HepG2 (cell line): ENCODE data around the gene MADCAM1. TPM values are rescaled to one million over a fixed set of nuclear protein-coding genes. Genes with fewer than 3 reads are reported as not detected.
A peak's percentile ranks its signal among the peaks of the same experiment; 100 is the strongest.

ENCODE experiments used
- ATAC-seq: fragments of 200-7000 bp; cut with Tn5 transposase; 3 replicates; pipeline ENCODE4 v1.9.1; 2020; ENCODE audit warnings: mild to moderate bottlenecking, moderate library complexity
- BruUV-seq: library from RNA; stranded (reverse); fragments of 400-500 nt; replicated peaks from 2 replicates; lab custom pipeline; 2021; lab: Mats Ljungman, UMichigan
- CTCF ChIA-PET: fragments of 300-600 bp; formaldehyde crosslinking; extraction: SDS; loops from one replicate; lab custom pipeline; 2021; ENCODE audit warnings: low total read pairs, inconsistent platforms, low intra/inter-chr PET ratio; lab: Yijun Ruan, JAX
- POLR2A ChIA-PET: fragments of 350-600 bp; sonication (Branson Sonifier 250); formaldehyde crosslinking; loops from one replicate; lab custom pipeline; 2020; ENCODE audit warnings: antibody characterized with exemption, inconsistent platforms; lab: Yijun Ruan, JAX
- DNase-seq: peaks from one replicate; pipeline ENCODE4 v3.0.0-alpha.2; 2015; ENCODE audit warnings: low spot score
- FAIRE-seq: peaks from 3 replicates; lab custom pipeline; 2011; peaks lifted over from hg19 to GRCh38; lab: Jason Lieb, UNC
- H2AFZ ChIP-seq: one replicate; pipeline ENCODE4 v1.6.1; 2011; ENCODE audit warnings: low read length, inconsistent platforms
- H3K27ac ChIP-seq: fragments of 300-600 bp; 3 replicates; pipeline ENCODE4 v1.8.0; 2011; ENCODE audit warnings: mixed run types, mild to moderate bottlenecking, mixed read lengths, low read length, inconsistent platforms; ENCODE audit not compliant: insufficient read depth; ENCODE audit errors: extremely low read length
- H3K27me3 ChIP-seq, 2 experiments: fragments of 200-600 bp in 1 of 2; 2 replicates in 1 of 2; 3 replicates in 1 of 2; pipeline versions ENCODE4 v1.6.0 to v1.8.0; 2011; ENCODE audit warnings: low read length in 2 of 2, mild to moderate bottlenecking in 2 of 2, moderate library complexity in 2 of 2, inconsistent platforms in 1 of 2; ENCODE audit not compliant: insufficient read depth in 2 of 2, control insufficient read depth in 1 of 2
- H3K36me3 ChIP-seq, 2 experiments: fragments of 200-600 bp in 1 of 2; replicated peaks in 1 of 2; 2 replicates in 1 of 2; 3 replicates in 1 of 2; pipeline versions ENCODE4 v1.5.1 to v1.8.0; 2011; ENCODE audit warnings: low read length in 2 of 2, inconsistent platforms in 1 of 2; ENCODE audit not compliant: insufficient read depth in 2 of 2, control insufficient read depth in 1 of 2
- H3K4me1 ChIP-seq: 2 replicates; pipeline ENCODE4 v1.5.1; 2012; ENCODE audit warnings: low read length, inconsistent platforms; ENCODE audit not compliant: insufficient read depth
- H3K4me2 ChIP-seq: 2 replicates; pipeline ENCODE4 v1.6.0; 2011; ENCODE audit warnings: low read depth, low read length, inconsistent platforms
- H3K4me3 ChIP-seq, 3 experiments: fragments of 200-600 bp in 1 of 3; sonication (generic), shearing (Covaris generic) in 1 of 3; replicated peaks in 1 of 3; 2 replicates each; pipeline ENCODE4 v1.5.1; 2011 to 2016; ENCODE audit warnings: low read length in 3 of 3, inconsistent platforms in 2 of 3, low read depth in 2 of 3, mild to moderate bottlenecking in 2 of 3, control low read depth in 1 of 3, mixed read lengths in 1 of 3; ENCODE audit not compliant: insufficient read depth in 1 of 3
- H3K79me2 ChIP-seq: one replicate; pipeline ENCODE4 v1.6.1; 2011; ENCODE audit warnings: low read length, inconsistent platforms; ENCODE audit not compliant: insufficient read depth
- H3K9ac ChIP-seq: 2 replicates; pipeline ENCODE4 v1.6.0; 2011; ENCODE audit warnings: mild to moderate bottlenecking, low read depth, low read length, inconsistent platforms; ENCODE audit not compliant: insufficient read depth
- H3K9me3 ChIP-seq: 2 replicates; pipeline ENCODE4 v1.5.1; 2012; ENCODE audit warnings: mild to moderate bottlenecking, low read length
- H4K20me1 ChIP-seq: 2 replicates; pipeline ENCODE4 v1.6.0; 2011; ENCODE audit warnings: inconsistent platforms, mild to moderate bottlenecking, low read length, moderate library complexity; ENCODE audit not compliant: insufficient read depth
- HMGXB3 ChIP-seq: sonication (generic); formaldehyde crosslinking; IDR thresholded peaks from 2 replicates; pipeline ENCODE4 v1.4.0; 2020; ENCODE audit warnings: missing genetic modification reagents, borderline replicate concordance
- IKZF4 ChIP-seq: sonication (generic); formaldehyde crosslinking; IDR thresholded peaks from 2 replicates; pipeline ENCODE4 v1.5.1; 2020; ENCODE audit warnings: borderline replicate concordance, mild to moderate bottlenecking, low read depth, missing genetic modification reagents; ENCODE audit errors: not compliant biosample characterization
- NR1H2 ChIP-seq: sonication (generic); formaldehyde crosslinking; IDR thresholded peaks from 2 replicates; pipeline ENCODE4 v1.8.1; 2022; ENCODE audit warnings: low read depth, missing genetic modification reagents, borderline replicate concordance
- PAF1 ChIP-seq: IDR thresholded peaks from 2 replicates; pipeline ENCODE4 v1.6.1; 2016; ENCODE audit warnings: missing genetic modification reagents, missing compliant biosample characterization
- POLR2G ChIP-seq: fragments of 200-400 bp; formaldehyde crosslinking; IDR thresholded peaks from 2 replicates; pipeline ENCODE4 v1.6.1; 2018; ENCODE audit warnings: mild to moderate bottlenecking, low read depth, low read length, moderate library complexity
- SOX6 ChIP-seq, 2 experiments: fragments of 450-650 bp in 1 of 2; sonication (generic) in 1 of 2; formaldehyde crosslinking in 1 of 2; IDR thresholded peaks; 2 replicates each; pipeline versions ENCODE4 v1.4.0 to v1.6.1; 2017 to 2020; ENCODE audit warnings: antibody characterized with exemption in 1 of 2, mild to moderate bottlenecking in 1 of 2, missing genetic modification reagents in 1 of 2
- TARDBP ChIP-seq: sonication (generic); formaldehyde crosslinking; IDR thresholded peaks from 2 replicates; pipeline ENCODE4 v1.8.0; 2022; ENCODE audit warnings: mild to moderate bottlenecking, missing genetic modification reagents
- ZNF282 ChIP-seq: fragments of 450-650 bp; IDR thresholded peaks from 2 replicates; pipeline ENCODE4 v1.6.1; 2018; ENCODE audit not compliant: partially characterized antibody
- ZNF879 ChIP-seq: sonication (generic); formaldehyde crosslinking; IDR thresholded peaks from 2 replicates; pipeline ENCODE4 v1.8.1; 2023; ENCODE audit warnings: missing genetic modification reagents
- WGBS: methylation state at CpG from one replicate; pipeline ENCODE4 v1.1.6; 2017; ENCODE audit warnings: low lambda C conversion rate; 5-methylcytosine and 5-hydroxymethylcytosine counted together
- in situ Hi-C: cut with HindIII; loops from 2 replicates; pipeline ENCODE4 v1.10.0; 2017; ENCODE audit warnings: low pct_unique_long_range_greater_than_20kb; ENCODE audit not compliant: extremely low pct_ligation_motif_present
- intact Hi-C: fragments of 100-400 bp; cut with micrococcal nuclease; formaldehyde crosslinking; loops from one replicate; pipeline ENCODE4 v1.10.0; 2022; ENCODE audit not compliant: unreplicated experiment
- polyA plus RNA-seq, 8 experiments: library from polyadenylated mRNA; depleted of rRNA in 3 of 8; stranded (reverse) in 7 of 8; unstranded in 1 of 8; fragments of >200 nt; fragmentation: Illumina TruSeq in 4 of 8; extraction: Trizol in 4 of 8; gene quantifications; 2 replicates each; pipeline versions ENCODE4 v1.2.1 to v1.2.3, GENCODE V29; 2011 to 2016; ENCODE audit warnings: low read depth in 4 of 8, missing spikeins in 1 of 8, mixed read lengths in 1 of 8; ENCODE audit not compliant: insufficient read depth in 1 of 8
- total RNA-seq, 5 experiments: library from RNA; depleted of rRNA; stranded (reverse); fragments of >200 nt; fragmentation: Illumina TruSeq; extraction: Trizol; gene quantifications; 2 replicates each; pipeline ENCODE4 v1.2.3, GENCODE V29; 2016; ENCODE audit warnings: low read depth in 1 of 5
- TF ChIP-seq, protein P1 (sequence below): sonication (generic); formaldehyde crosslinking; IDR thresholded peaks from 2 replicates; pipeline ENCODE4 v1.5.0; 2020; ENCODE audit warnings: mild to moderate bottlenecking, missing genetic modification reagents

The MADCAM1 gene
- total and polyA plus RNA-seq, 2 of the 13 experiments (the other 11 are each of a cell fraction or from before 2014, with no cell fraction given) = 0.29 to 0.33 TPM

DNA sequence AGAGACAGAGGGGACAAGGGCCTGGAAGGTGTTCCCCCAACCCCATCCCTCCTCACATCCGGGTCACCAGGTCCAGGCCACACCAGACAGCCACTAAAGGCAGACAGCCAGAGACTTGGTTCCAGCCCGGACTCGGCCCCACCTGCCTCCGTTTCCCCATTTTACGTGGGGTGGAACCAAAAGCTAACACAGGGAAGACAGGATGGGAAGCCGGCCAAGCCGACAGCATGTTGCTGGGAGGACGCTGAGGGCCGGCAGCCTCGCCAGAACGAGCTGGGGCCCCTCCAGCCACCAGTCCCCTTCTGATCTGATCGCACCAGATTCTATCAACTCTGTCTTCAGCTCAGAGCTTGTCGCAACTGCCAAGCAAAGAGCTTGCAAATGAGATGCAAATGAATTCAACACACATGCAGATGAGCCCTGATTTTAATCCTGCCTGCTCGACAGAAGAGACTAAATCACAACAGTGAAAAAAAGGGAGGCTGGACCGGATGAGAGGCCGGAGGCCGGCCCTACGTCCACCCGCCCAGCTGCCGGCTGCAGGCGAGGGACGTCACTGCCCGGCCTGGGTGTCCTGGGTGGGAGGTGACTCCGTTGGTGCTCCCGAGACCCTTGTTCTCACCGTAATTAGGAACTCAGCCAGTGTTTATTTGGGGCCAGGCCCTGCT lies 17.9 kb upstream of the MADCAM1 start:
- intact Hi-C loops = no loop called here
- H3K9me3 ChIP-seq = peaks cover 4% of the 10 kb centered on the region; the same call in 1 of the 2 replicates

GRCh38 chr19:478976-479375 lies 17.3 kb upstream of the MADCAM1 start:
- H3K4me2 ChIP-seq = no peak overlapping the region
- intact Hi-C loops = no loop called here
- ChIA-PET POLR2A (no interaction called here), CTCF (interaction anchor here (2.6 kb wide), 1 partner anchor 95 kb away, joined by 19 read pairs; no protein-coding TSS in a partner anchor)
- no peaks in the 10 kb centered on the region for H3K36me3 ChIP-seq
- peaks cover 5 to 23% of the 10 kb centered on the region in 2 experiments; a peak in 4 of 5 replicates for H3K27me3 ChIP-seq
- ATAC-seq (no peak), DNase-seq (no peak), FAIRE-seq (no peak)
- no peaks in the 10 kb centered on the region; the same call in 1 of the 2 replicates for H4K20me1 ChIP-seq
- peaks cover 4% of the 10 kb centered on the region; the same call in 1 of the 2 replicates for H3K9me3 ChIP-seq
- no peak overlapping the region for H3K4me3 ChIP-seq
- peaks cover 12% of the 10 kb centered on the region; the same call in 1 of the 2 replicates for H3K4me1 ChIP-seq
- H3K27ac ChIP-seq = no peak overlapping the region
- H3K9ac ChIP-seq = no peak overlapping the region
- H3K79me2 ChIP-seq = no peaks in the 10 kb centered on the region
- H2AFZ ChIP-seq = no peak overlapping the region
- WGBS = 55% methylated on average over 14 of the region's 14 CpGs
- in situ Hi-C loops = no loop called here
- BruUV-seq = no TSS peak
- TF ChIP-seq NR1H2 (no peak), SOX6 (IDR thresholded peaks at IDR 0.05) (no peak), SOX6 (CRISPR knock-in tag; IDR thresholded peaks at IDR 0.05) (no peak), TARDBP (no peak), HMGXB3 (CRISPR knock-in tag) (no peak), IKZF4 (CRISPR knock-in tag) (no peak), POLR2G (no peak), ZNF879 (CRISPR knock-in tag) (no peak)

More for the DNA sequence above, 17.9 kb upstream of the MADCAM1 start:
- Histone ChIP-seq H3K79me2 (no peaks in the 10 kb centered on the region), H4K20me1 (no peaks in the 10 kb centered on the region; the same call in 1 of the 2 replicates), H3K27me3 (peaks cover 5 to 23% of the 10 kb centered on the region in 2 experiments; a peak in 4 of 5 replicates), H3K27ac (no peak overlapping the region)
- CTCF ChIA-PET = interaction anchor here (2.6 kb wide), 1 partner anchor 94 kb away, joined by 19 read pairs; no protein-coding TSS in a partner anchor
- no peak for FAIRE-seq
- 40% methylated on average over 21 of the region's 26 CpGs for WGBS
- TF ChIP-seq, protein P1, sequence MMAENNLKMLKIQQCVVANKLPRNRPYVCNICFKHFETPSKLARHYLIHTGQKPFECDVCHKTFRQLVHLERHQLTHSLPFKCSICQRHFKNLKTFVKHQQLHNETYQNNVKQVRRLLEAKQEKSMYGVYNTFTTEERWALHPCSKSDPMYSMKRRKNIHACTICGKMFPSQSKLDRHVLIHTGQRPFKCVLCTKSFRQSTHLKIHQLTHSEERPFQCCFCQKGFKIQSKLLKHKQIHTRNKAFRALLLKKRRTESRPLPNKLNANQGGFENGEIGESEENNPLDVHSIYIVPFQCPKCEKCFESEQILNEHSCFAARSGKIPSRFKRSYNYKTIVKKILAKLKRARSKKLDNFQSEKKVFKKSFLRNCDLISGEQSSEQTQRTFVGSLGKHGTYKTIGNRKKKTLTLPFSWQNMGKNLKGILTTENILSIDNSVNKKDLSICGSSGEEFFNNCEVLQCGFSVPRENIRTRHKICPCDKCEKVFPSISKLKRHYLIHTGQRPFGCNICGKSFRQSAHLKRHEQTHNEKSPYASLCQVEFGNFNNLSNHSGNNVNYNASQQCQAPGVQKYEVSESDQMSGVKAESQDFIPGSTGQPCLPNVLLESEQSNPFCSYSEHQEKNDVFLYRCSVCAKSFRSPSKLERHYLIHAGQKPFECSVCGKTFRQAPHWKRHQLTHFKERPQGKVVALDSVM (CRISPR knock-in tag) = peak; percentile 36; the same call in 1 of the 2 replicates
- no peak for TF ChIP-seq PAF1 (CRISPR knock-in tag)
- TF ChIP-seq ZNF282 = no peak
- TF ChIP-seq, all 625 proteins: peak for 1
- no peak overlapping the region for H3K4me2 ChIP-seq
- no peak overlapping the region for H2AFZ ChIP-seq
- H3K36me3 ChIP-seq = no peaks in the 10 kb centered on the region
- ATAC-seq = no peak
- no peak overlapping the region for H3K9ac ChIP-seq
- H3K4me3 ChIP-seq = no peak overlapping the region
- no TSS peak for BruUV-seq
- POLR2A ChIA-PET = no interaction called here
- in situ Hi-C loops = no loop called here
- H3K4me1 ChIP-seq = peaks cover 9% of the 10 kb centered on the region; the same call in 1 of the 2 replicates
- DNase-seq = no peak
